GM19395 (cell line): Measurements from ENCODE around the gene ST3GAL6.

ENCODE experiments used
- ATAC-seq: cut with Tn5 transposase; IDR thresholded peaks from one replicate; pipeline ENCODE4 v1.9.1; 2021; ENCODE audit warnings: mild to moderate bottlenecking, moderate library complexity; ENCODE audit not compliant: unreplicated experiment

The ST3GAL6 gene

GRCh38 chr3:98839846-98840245, 76.7 kb downstream of the ST3GAL6 start:
- ATAC-seq: no peak

- no peak for ATAC-seq
Observed at GRCh38 chr3:98843266-98843959, 80.3 kb downstream of the ST3GAL6 start.
